Fibroblast of lung (primary cell): ENCODE measurements around the gene GAGE13. TPM values are rescaled to one million over a fixed set of nuclear protein-coding genes. Genes with fewer than 3 reads are reported as not detected.

ENCODE experiments used
- DNase-seq, 2 donors: peaks; one replicate each; pipeline versions ENCODE4 v3.0.0 to v3.0.0-alpha.2; 2010; ENCODE audit warnings: low read depth in 2 of 2
- H2AFZ ChIP-seq: 2 replicates; pipeline ENCODE4 v1.5.1; 2012; ENCODE audit warnings: low read length, control low read depth, inconsistent platforms
- H3K27ac ChIP-seq: 2 replicates; pipeline ENCODE4 v1.5.1; 2011; ENCODE audit warnings: low read length, control low read depth; ENCODE audit not compliant: insufficient read depth
- H3K27me3 ChIP-seq: 2 replicates; pipeline ENCODE4 v1.5.1; 2011; ENCODE audit warnings: mild to moderate bottlenecking, low read length; ENCODE audit not compliant: control insufficient read depth, insufficient read depth
- H3K36me3 ChIP-seq: 2 replicates; pipeline ENCODE4 v1.5.1; 2011; ENCODE audit warnings: low read length; ENCODE audit not compliant: control insufficient read depth, insufficient read depth
- H3K4me1 ChIP-seq: 2 replicates; pipeline ENCODE4 v1.5.1; 2011; ENCODE audit warnings: low read length; ENCODE audit not compliant: control insufficient read depth, insufficient read depth; ENCODE audit errors: extremely low read depth
- H3K4me2 ChIP-seq: 2 replicates; pipeline ENCODE4 v1.5.1; 2011; ENCODE audit warnings: low read length, control low read depth; ENCODE audit not compliant: insufficient read depth; ENCODE audit errors: extremely low read depth
- H3K4me3 ChIP-seq, 4 experiments: fragments of 200-600 bp in 1 of 4; sonication (generic) in 1 of 4; replicated peaks in 1 of 4; 2 replicates each; pipeline ENCODE4 v1.5.1; 2011 to 2016; ENCODE audit warnings: low read length in 4 of 4, low read depth in 3 of 4, mild to moderate bottlenecking in 3 of 4, control low read depth in 2 of 4, inconsistent platforms in 1 of 4, mixed read lengths in 1 of 4; ENCODE audit not compliant: insufficient read depth in 1 of 4; ENCODE audit errors: control extremely low read depth in 1 of 4
- H3K79me2 ChIP-seq: 2 replicates; pipeline ENCODE4 v1.5.1; 2012; ENCODE audit warnings: mild to moderate bottlenecking, low read length, inconsistent platforms; ENCODE audit not compliant: control insufficient read depth, insufficient read depth
- H3K9ac ChIP-seq: 2 replicates; pipeline ENCODE4 v1.5.1; 2011; ENCODE audit warnings: mild to moderate bottlenecking, low read length, control low read depth; ENCODE audit not compliant: insufficient read depth
- H3K9me3 ChIP-seq: 2 replicates; pipeline ENCODE4 v1.5.1; 2012; ENCODE audit warnings: low read depth, low read length; ENCODE audit not compliant: control insufficient read depth, insufficient read depth
- H4K20me1 ChIP-seq: 2 replicates; pipeline ENCODE4 v1.5.1; 2011; ENCODE audit warnings: low read length; ENCODE audit not compliant: control insufficient read depth, insufficient read depth; ENCODE audit errors: extremely low read depth
- CTCF ChIP-seq, 2 donors: IDR thresholded peaks in 1 of 2; conservative IDR thresholded peaks in 1 of 2; 1 replicate in 1 of 2; 2 replicates in 1 of 2; pipeline ENCODE4 v1.5.1; 2011 to 2012; ENCODE audit warnings: low read length in 2 of 2, control low read depth in 1 of 2, inconsistent platforms in 1 of 2, low read depth in 1 of 2, mild to moderate bottlenecking in 1 of 2
- EZH2 ChIP-seq: IDR thresholded peaks from 2 replicates; pipeline ENCODE4 v1.5.1; 2012; ENCODE audit warnings: low read length, control low read depth, mild to moderate bottlenecking; ENCODE audit errors: missing control alignments
- polyA plus RNA-seq, 2 donors: library from polyadenylated mRNA; depleted of rRNA in 1 of 2; stranded (reverse) in 1 of 2; unstranded in 1 of 2; fragments of >200 nt; gene quantifications; 2 replicates each; pipeline ENCODE4 v1.2.1, GENCODE V29; 2011 to 2012; ENCODE audit warnings: missing spikeins in 1 of 2
- total RNA-seq: library from RNA; depleted of rRNA; stranded (reverse); fragments of >200 nt; gene quantifications from 2 replicates; pipeline ENCODE4 v1.2.1, GENCODE V29; 2014

GAGE13 gene
- total and polyA plus RNA-seq, 2 donors (not counting 1 experiment from before 2014, with no cell fraction given), result not detected

- Histone ChIP-seq H4K20me1 (no peaks in the 10 kb centered on the region), H3K27me3 (no peaks in the 10 kb centered on the region), H3K27ac (no peak overlapping the region), H3K4me3 (peak overlapping the region in 1 of 4 experiments; percentile 27), H3K4me1 (peaks cover 3% of the 10 kb centered on the region), H3K9ac (no peak overlapping the region), H3K9me3 (no peaks in the 10 kb centered on the region), H3K4me2 (peak overlapping the region; percentile 52), H3K79me2 (no peaks in the 10 kb centered on the region), H3K36me3 (no peaks in the 10 kb centered on the region), H2AFZ (peak overlapping the region; percentile 82)
- TF ChIP-seq CTCF (conservative IDR thresholded peaks at IDR 0.05 in 1 of 2, IDR thresholded peaks at IDR 0.05 in 1 of 2; ENCODE audit: low read depth in 1 of 2, low read length in 2 of 2) (no peak), EZH2 (no peak)
- DNase-seq, result peak in 1 of 2 donors; percentile 19
Measured at GRCh38 chrX:49308604-49309269, 22.6 kb upstream of the GAGE13 start.

- TF ChIP-seq EZH2 (no peak), CTCF (conservative IDR thresholded peaks at IDR 0.05 in 1 of 2, IDR thresholded peaks at IDR 0.05 in 1 of 2; ENCODE audit: low read depth in 1 of 2, low read length in 2 of 2) (no peak)
- peak overlapping the region; percentile 80 for H2AFZ ChIP-seq
- no peaks in the 10 kb centered on the region for H3K79me2 ChIP-seq
- peak overlapping the region; percentile 64 for H3K4me2 ChIP-seq
- H3K36me3 ChIP-seq, result no peaks in the 10 kb centered on the region
- H4K20me1 ChIP-seq, result no peaks in the 10 kb centered on the region
- DNase-seq, result peak; percentile 13 to 50
- H3K27me3 ChIP-seq, result no peaks in the 10 kb centered on the region
- no peak overlapping the region for H3K9ac ChIP-seq
- peak overlapping the region; percentile 17 to 54 (median 33) for H3K4me3 ChIP-seq
- no peaks in the 10 kb centered on the region for H3K9me3 ChIP-seq
- peak overlapping the region; percentile 43 for H3K27ac ChIP-seq
- peaks cover 3% of the 10 kb centered on the region for H3K4me1 ChIP-seq
Measured at GRCh38 chrX:49309401-49309981, 21.9 kb upstream of the GAGE13 start.

GRCh38 chrX:49310371-49310770 lies 21.0 kb upstream of the GAGE13 start:
- no peak overlapping the region for H3K27ac ChIP-seq
- H3K36me3 ChIP-seq, result no peaks in the 10 kb centered on the region
- peaks cover 3% of the 10 kb centered on the region for H3K4me1 ChIP-seq
- H3K4me2 ChIP-seq, result no peak overlapping the region
- H3K79me2 ChIP-seq, result no peaks in the 10 kb centered on the region
- DNase-seq, result no peak
- no peaks in the 10 kb centered on the region for H4K20me1 ChIP-seq
- no peaks in the 10 kb centered on the region for H3K9me3 ChIP-seq
- no peak overlapping the region for H3K9ac ChIP-seq
- peak overlapping the region; percentile 80 for H2AFZ ChIP-seq
- H3K27me3 ChIP-seq, result no peaks in the 10 kb centered on the region
- TF ChIP-seq CTCF (conservative IDR thresholded peaks at IDR 0.05 in 1 of 2, IDR thresholded peaks at IDR 0.05 in 1 of 2; ENCODE audit: low read depth in 1 of 2, low read length in 2 of 2) (no peak), EZH2 (no peak)
- H3K4me3 ChIP-seq, result no peak overlapping the region
